H1 (cell line): ENCODE measurements around the gene TBX6. TPM values are rescaled to one million over a fixed set of nuclear protein-coding genes. Genes with fewer than 3 reads are reported as not detected.

Experiments
- CHD1 ChIP-seq: IDR thresholded peaks from 2 replicates; pipeline ENCODE4 v1.6.1; 2012; ENCODE audit warnings: low read depth, low read length, improper control_type of control experiment
- CHD2 ChIP-seq: IDR thresholded peaks from 2 replicates; pipeline ENCODE4 v1.6.1; 2012; ENCODE audit warnings: low read length, improper control_type of control experiment
- CHD7 ChIP-seq: fragments of 300-600 bp; sonication (generic); IDR thresholded peaks from 2 replicates; pipeline ENCODE4 v1.7.1; 2012; ENCODE audit warnings: low read length, moderate library complexity, mild to moderate bottlenecking, inconsistent platforms; ENCODE audit not compliant: insufficient replicate concordance
- EGR1 ChIP-seq: IDR thresholded peaks from 2 replicates; pipeline ENCODE4 v1.6.1; 2011; ENCODE audit warnings: low read depth, low read length, borderline replicate concordance
- KDM5A ChIP-seq: fragments of 200-600 bp; IDR thresholded peaks from 2 replicates; pipeline ENCODE4 v1.7.1; 2012; ENCODE audit warnings: mild to moderate bottlenecking, low read length, inconsistent platforms, mixed read lengths
- POLR2AphosphoS5 ChIP-seq: IDR thresholded peaks from 2 replicates; pipeline ENCODE4 v1.6.1; 2011; ENCODE audit warnings: low read depth, low read length
- RNF2 ChIP-seq: fragments of 200-900, 300-1000 bp; sonication (generic); IDR thresholded peaks from 2 replicates; pipeline ENCODE4 v1.7.1; 2016; ENCODE audit warnings: borderline replicate concordance, low read depth, mild to moderate bottlenecking, antibody characterized with exemption, low read length; ENCODE audit not compliant: poor library complexity, severe bottlenecking; ENCODE audit errors: missing control alignments
- SAP30 ChIP-seq: fragments of 300-600 bp; sonication (generic); IDR thresholded peaks from 2 replicates; pipeline ENCODE4 v1.7.1; 2012; ENCODE audit warnings: low read length, moderate library complexity, mild to moderate bottlenecking, inconsistent platforms; ENCODE audit not compliant: insufficient read depth, insufficient replicate concordance
- SIN3A ChIP-seq, 2 experiments: IDR thresholded peaks in 1 of 2; conservative IDR thresholded peaks in 1 of 2; 2 replicates each; pipeline ENCODE4 v1.6.1; 2011 to 2012; ENCODE audit warnings: low read length in 2 of 2, improper control_type of control experiment in 1 of 2, low read depth in 1 of 2, mild to moderate bottlenecking in 1 of 2
- SIX5 ChIP-seq: IDR thresholded peaks from 2 replicates; pipeline ENCODE4 v1.6.1; 2011; ENCODE audit warnings: mild to moderate bottlenecking, low read depth, low read length
- SP4 ChIP-seq: IDR thresholded peaks from 2 replicates; pipeline ENCODE4 v1.6.1; 2012; ENCODE audit warnings: low read length, inconsistent platforms
- SUZ12 ChIP-seq: fragments of 200-600 bp; sonication (generic); IDR thresholded peaks from 2 replicates; pipeline ENCODE4 v1.6.1; 2012; ENCODE audit warnings: mild to moderate bottlenecking, inconsistent platforms, low read length, moderate library complexity, mixed read lengths
- polyA plus RNA-seq, 7 experiments: library from polyadenylated mRNA; depleted of rRNA in 3 of 7; stranded (reverse) in 5 of 7; unstranded in 2 of 7; fragments of >200 nt in 5 of 7; fragments of 200-250 nt in 2 of 7; gene quantifications; 1 replicate in 5 of 7; 2 replicates in 1 of 7; 4 replicates in 1 of 7; pipeline versions ENCODE4 v1.2.1 to v1.2.3, GENCODE V29; 2011 to 2013; ENCODE audit warnings: missing spikeins in 2 of 7, mixed read lengths in 2 of 7
- total RNA-seq: library from RNA; stranded (reverse); fragmentation: NEBNext Ultra II Directional; extraction: Animal tissue kit (Norgen Biotek cat#: 25700); gene quantifications from 2 replicates; pipeline ENCODE4 v1.2.1, GENCODE V29; 2021

The TBX6 gene
- total and polyA plus RNA-seq, 2 of the 8 experiments (the other 6 are each of a cell fraction or from before 2014, with no cell fraction given), result 2.2 to 2.8 TPM

DNA sequence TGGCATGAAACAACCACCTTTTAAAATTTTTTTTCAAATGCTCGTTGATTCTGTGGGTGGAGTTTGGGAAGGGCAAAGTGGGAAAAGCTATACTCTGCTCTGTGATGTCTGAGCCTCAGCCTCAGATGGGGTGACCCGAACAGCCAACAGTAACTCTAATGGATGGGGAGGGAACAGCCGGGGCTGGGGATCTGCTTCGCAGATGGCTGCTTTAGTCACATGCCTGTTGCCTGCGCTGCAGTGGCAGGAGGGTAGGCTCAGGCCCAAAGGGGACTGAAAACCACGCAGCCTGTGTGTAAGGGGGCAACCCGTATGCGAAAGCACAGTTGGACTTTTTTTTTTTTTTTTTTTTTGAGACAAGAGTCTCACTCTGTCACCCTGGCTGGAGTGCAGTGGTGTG lies 46.2 kb upstream of the TBX6 start (continued):
- TF ChIP-seq CHD7 (no peak), CHD1 (no peak), CHD2 (no peak), SAP30 (no peak), SIX5 (no peak), KDM5A (no peak), SP4 (no peak), EGR1 (no peak), SIN3A (conservative IDR thresholded peaks at IDR 0.05 in 1 of 2, IDR thresholded peaks at IDR 0.05 in 1 of 2; ENCODE audit: low read depth in 1 of 2, low read length in 2 of 2) (no peak), SUZ12 (no peak), RNF2 (no peak), POLR2AphosphoS5 (no peak)
